B cell (primary cell): ENCODE data around the gene NSUN2.

Experiments used
- CTCF ChIP-seq: fragments of 200-600 bp; IDR thresholded peaks from one replicate; pipeline ENCODE4 v1.8.0; 2022; ENCODE audit warnings: antibody characterized with exemption, mild to moderate bottlenecking
- EZH2 ChIP-seq: IDR thresholded peaks from 2 replicates; pipeline ENCODE4 v1.6.1; 2012; ENCODE audit warnings: borderline replicate concordance, low read depth, mild to moderate bottlenecking, moderate library complexity, low read length; ENCODE audit not compliant: insufficient read depth, poor library complexity, severe bottlenecking

GRCh38 chr5:6590581-6590980, 42.3 kb downstream of the NSUN2 start:
- TF ChIP-seq CTCF: no peak
- TF ChIP-seq EZH2: no peak
